Esophagus (tissue), 2 donors: ENCODE data around the gene ABR. TPM values are rescaled to one million over a fixed set of nuclear protein-coding genes. Genes with fewer than 3 reads are reported as not detected.

Experiments used
- H3K27ac ChIP-seq, 2 donors: one replicate each; pipeline ENCODE4 v1.5.1; 2013; ENCODE audit warnings: low read depth in 2 of 2, mild to moderate bottlenecking in 2 of 2, inconsistent platforms in 1 of 2, low read length in 1 of 2, moderate library complexity in 1 of 2
- H3K27me3 ChIP-seq, 2 donors: one replicate each; pipeline ENCODE4 v1.6.1; 2013; ENCODE audit warnings: low read length in 2 of 2, control low read depth in 1 of 2, mild to moderate bottlenecking in 1 of 2; ENCODE audit not compliant: insufficient read depth in 2 of 2, control insufficient read depth in 1 of 2
- H3K36me3 ChIP-seq, 2 donors: one replicate each; pipeline ENCODE4 v1.6.1; 2013; ENCODE audit warnings: low read length in 1 of 2; ENCODE audit not compliant: control insufficient read depth in 2 of 2, insufficient read depth in 2 of 2
- H3K4me1 ChIP-seq, 2 donors: one replicate each; pipeline ENCODE4 v1.6.1; 2013; ENCODE audit warnings: low read length in 1 of 2; ENCODE audit not compliant: control insufficient read depth in 2 of 2, insufficient read depth in 2 of 2
- H3K4me3 ChIP-seq, 2 donors: one replicate each; pipeline ENCODE4 v1.5.1; 2013; ENCODE audit warnings: low read length in 2 of 2, mild to moderate bottlenecking in 2 of 2, low read depth in 1 of 2, moderate library complexity in 1 of 2
- H3K9me3 ChIP-seq, 2 donors: one replicate each; pipeline ENCODE4 v1.6.1; 2013; ENCODE audit warnings: mild to moderate bottlenecking in 2 of 2, low read depth in 1 of 2, low read length in 1 of 2, moderate library complexity in 1 of 2; ENCODE audit not compliant: control insufficient read depth in 2 of 2, insufficient read depth in 1 of 2
- WGBS, 2 donors: extraction: QIAGEN DNeasy Blood & Tissue Kit; methylation state at CpG; one replicate each; pipeline ENCODE4 v1.1.7; 2013; 5-methylcytosine and 5-hydroxymethylcytosine counted together
- polyA plus RNA-seq, 2 donors: library from polyadenylated mRNA; stranded (reverse); fragments of 200-250 nt; gene quantifications; one replicate each; pipeline ENCODE4 v1.2.3, GENCODE V29; 2013
- donor health status: healthy with polysubstance abuse.
- donor health status: Bipolar disorder and iron deficiency.

The ABR gene
- polyA plus RNA-seq, 2 donors = 48.6 to 57.7 TPM

DNA sequence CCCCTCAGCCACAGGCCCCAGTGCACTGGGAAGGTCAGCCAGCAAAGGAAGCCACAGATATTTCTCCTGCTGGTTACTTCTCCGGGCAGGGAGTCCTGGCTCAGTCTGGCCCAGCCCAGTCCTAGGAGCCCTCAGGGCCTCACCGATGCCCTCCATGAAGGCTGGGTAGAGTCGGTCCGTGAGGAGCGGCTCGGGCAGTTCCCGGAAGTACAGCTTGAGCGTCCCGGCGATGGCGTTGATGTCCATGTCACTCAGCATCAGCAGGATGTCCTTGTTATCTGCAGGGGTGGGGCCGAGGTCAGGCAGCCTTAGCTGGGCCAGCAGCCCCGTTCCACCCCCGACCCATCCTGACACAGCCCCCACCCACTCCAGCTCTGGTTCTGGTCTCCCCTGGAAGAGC lies 169.2 kb downstream of the ABR start:
- H3K27me3 ChIP-seq = no peaks in the 10 kb centered on the region
- WGBS, 2 donors = 74 to 82% methylated on average over 14 of the region's 14 CpGs
- peaks cover 4 to 21% of the 10 kb centered on the region in 2 donors for H3K4me1 ChIP-seq
- peak overlapping the region in 1 of 2 donors; percentile 11 for H3K27ac ChIP-seq
- no peaks in the 10 kb centered on the region for H3K9me3 ChIP-seq
- H3K4me3 ChIP-seq = no peak overlapping the region
- H3K36me3 ChIP-seq = peaks cover 20 to 53% of the 10 kb centered on the region in 2 donors

GRCh38 chr17:1010086-1010450 lies 169.7 kb downstream of the ABR start:
- Histone ChIP-seq H3K4me3 (no peak overlapping the region), H3K4me1 (peaks cover 4 to 25% of the 10 kb centered on the region in 2 donors), H3K27ac (peak overlapping the region in 1 of 2 donors; percentile 11), H3K9me3 (no peaks in the 10 kb centered on the region), H3K27me3 (no peaks in the 10 kb centered on the region), H3K36me3 (peaks cover 20 to 57% of the 10 kb centered on the region in 2 donors)
- 75 to 83% methylated on average over 10 of the region's 10 CpGs for WGBS, 2 donors

DNA sequence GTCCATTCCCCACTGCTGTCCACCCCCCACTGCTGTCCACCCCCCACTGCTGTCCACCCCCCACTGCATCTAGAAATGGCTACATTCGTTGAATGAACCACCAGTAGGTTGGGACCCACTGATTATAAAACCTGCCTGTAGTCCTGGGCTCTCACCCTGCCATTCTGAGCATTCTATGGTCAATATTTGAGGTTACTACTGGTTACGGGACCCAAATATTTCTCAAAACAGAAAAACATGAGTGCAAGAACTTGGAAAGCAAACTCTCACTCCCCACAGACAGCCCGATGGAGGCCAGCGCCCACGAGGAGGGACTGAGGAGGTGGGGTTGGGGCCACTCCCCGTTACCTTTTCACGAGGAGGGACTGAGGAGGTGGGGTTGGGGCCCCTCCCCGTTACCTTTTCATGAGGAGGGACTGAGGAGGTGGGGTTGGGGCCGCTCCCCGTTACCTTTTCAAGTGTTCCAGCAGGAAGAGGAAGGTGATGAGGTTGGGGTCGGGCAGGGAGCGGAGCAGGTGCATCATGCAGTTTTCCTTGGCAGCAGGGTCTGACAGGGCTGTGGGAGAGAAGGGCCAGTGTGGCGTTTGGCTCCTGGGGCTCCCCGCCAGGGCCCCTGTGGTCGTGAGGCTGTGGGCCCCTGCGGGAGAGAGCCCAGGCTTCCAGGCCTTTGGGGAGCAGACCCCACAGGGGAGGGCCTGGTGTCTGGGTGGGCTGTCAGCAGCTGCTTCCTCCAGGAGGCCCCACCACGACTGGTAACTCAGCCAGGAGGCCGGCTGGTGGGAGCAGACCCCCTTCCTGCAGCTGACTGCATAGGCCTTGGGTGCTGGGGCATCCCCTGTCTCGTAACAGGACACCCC lies 170.3 kb downstream of the ABR start:
- Histone ChIP-seq H3K27ac (peak overlapping the region in 1 of 2 donors; percentile 52), H3K27me3 (no peaks in the 10 kb centered on the region), H3K4me3 (no peak overlapping the region), H3K36me3 (peaks cover 20 to 63% of the 10 kb centered on the region in 2 donors), H3K4me1 (peaks cover 4 to 28% of the 10 kb centered on the region in 2 donors), H3K9me3 (no peaks in the 10 kb centered on the region)
- WGBS, 2 donors = 75 to 78% methylated on average over 18 to 19 of the region's 19 CpGs

DNA sequence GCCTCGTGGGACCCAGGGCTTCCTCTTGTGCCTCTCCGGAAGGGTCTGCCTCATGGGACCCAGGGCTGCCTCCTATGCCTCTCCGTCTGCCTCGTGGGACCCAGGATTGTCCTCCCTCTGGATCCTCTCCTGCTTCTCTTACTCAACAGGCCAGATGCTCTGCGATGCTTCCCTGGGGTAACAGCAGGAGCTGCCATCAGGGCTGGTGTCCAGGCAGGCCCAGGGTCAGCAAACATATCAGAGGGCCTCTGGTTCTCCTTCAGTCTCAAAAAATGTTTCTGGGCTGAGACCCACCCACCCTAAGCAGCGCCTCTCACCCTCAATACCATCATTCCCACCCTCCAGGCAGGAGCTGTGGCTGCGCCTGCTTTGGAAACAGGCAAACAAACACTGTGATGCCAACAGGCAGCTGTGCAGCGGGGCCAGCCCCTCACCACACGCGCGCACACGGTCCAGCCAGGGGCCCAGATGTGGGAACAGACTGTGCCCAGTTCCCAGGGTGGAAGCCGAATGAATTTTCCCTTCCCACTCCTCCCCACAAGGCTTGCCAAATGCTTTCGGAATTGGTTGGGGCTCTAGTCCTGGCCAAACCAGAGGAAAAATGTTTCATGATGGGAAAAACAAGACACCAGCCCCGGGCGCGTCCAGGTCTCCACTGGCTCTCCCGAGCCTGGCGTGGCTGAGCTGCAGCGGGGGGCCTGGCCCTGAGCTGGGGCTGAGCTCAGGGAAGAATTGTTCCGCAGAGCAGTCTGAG lies 171.6 kb downstream of the ABR start:
- Histone ChIP-seq H3K9me3 (no peaks in the 10 kb centered on the region), H3K27ac (peak overlapping the region; percentile 52 to 68), H3K27me3 (no peaks in the 10 kb centered on the region), H3K4me3 (no peak overlapping the region), H3K4me1 (peaks cover 4 to 28% of the 10 kb centered on the region in 2 donors), H3K36me3 (peaks cover 23 to 69% of the 10 kb centered on the region in 2 donors)
- WGBS, 2 donors = 76 to 80% methylated on average over 21 of the region's 21 CpGs

- Histone ChIP-seq H3K4me1 (peaks cover 4 to 28% of the 10 kb centered on the region in 2 donors), H3K27me3 (no peaks in the 10 kb centered on the region), H3K9me3 (no peaks in the 10 kb centered on the region), H3K36me3 (peaks cover 23 to 69% of the 10 kb centered on the region in 2 donors), H3K27ac (peak overlapping the region; percentile 44 to 52), H3K4me3 (no peak overlapping the region)
- WGBS, 2 donors = 81 to 87% methylated on average over 16 of the region's 16 CpGs
Observed at GRCh38 chr17:1007310-1008007, 172.3 kb downstream of the ABR start.

DNA sequence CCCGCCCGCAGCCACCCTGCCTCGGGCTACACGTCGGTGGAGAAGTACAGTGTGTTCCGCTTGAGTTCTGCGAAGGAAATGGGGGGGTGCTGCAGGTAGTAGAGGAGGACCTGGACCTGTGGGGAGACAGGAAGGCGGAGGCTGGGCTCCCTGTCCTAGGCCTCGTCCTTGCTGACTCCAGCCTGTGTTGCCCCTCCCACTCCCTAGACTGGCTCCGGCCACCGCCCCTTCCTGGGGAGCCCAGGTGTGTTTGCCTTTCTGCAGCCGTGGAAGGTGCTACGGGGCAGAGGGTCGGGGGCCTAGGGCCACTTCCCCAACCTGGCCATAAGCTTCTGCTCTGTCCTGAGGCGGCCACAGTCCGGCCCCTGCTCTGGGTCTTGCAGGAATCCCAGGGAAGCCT lies 173.7 kb downstream of the ABR start:
- Histone ChIP-seq H3K27me3 (no peaks in the 10 kb centered on the region), H3K4me1 (peaks cover 4 to 20% of the 10 kb centered on the region in 2 donors), H3K27ac (peak overlapping the region; percentile 64 to 80), H3K36me3 (peaks cover 19 to 63% of the 10 kb centered on the region in 2 donors), H3K9me3 (no peaks in the 10 kb centered on the region), H3K4me3 (no peak overlapping the region)
- WGBS, 2 donors = 42 to 49% methylated on average over 15 to 16 of the region's 16 CpGs

- Histone ChIP-seq H3K4me1 (peaks cover 4 to 17% of the 10 kb centered on the region in 2 donors), H3K4me3 (no peak overlapping the region), H3K27ac (peak overlapping the region; percentile 64 to 80), H3K27me3 (no peaks in the 10 kb centered on the region), H3K9me3 (no peaks in the 10 kb centered on the region), H3K36me3 (peaks cover 18 to 60% of the 10 kb centered on the region in 2 donors)
- 21 to 30% methylated on average over 23 of the region's 23 CpGs for WGBS, 2 donors
Observed at GRCh38 chr17:1005361-1005946, 174.3 kb downstream of the ABR start.

- H3K4me3 ChIP-seq = no peak overlapping the region
- peaks cover 4 to 17% of the 10 kb centered on the region in 2 donors for H3K4me1 ChIP-seq
- no peaks in the 10 kb centered on the region for H3K9me3 ChIP-seq
- H3K27me3 ChIP-seq = no peaks in the 10 kb centered on the region
- H3K36me3 ChIP-seq = peaks cover 13 to 54% of the 10 kb centered on the region in 2 donors
- peak overlapping the region in 1 of 2 donors; percentile 44 for H3K27ac ChIP-seq
- 73 to 76% methylated on average over 13 of the region's 13 CpGs for WGBS, 2 donors
Observed at GRCh38 chr17:1004769-1005295, 174.9 kb downstream of the ABR start.
